ENCODE results near the gene SHC2.
"Not testable (repeated sequence)": the region's sequence is repeated elsewhere in the genome, so short reads cannot be mapped to it uniquely, and the experiment has no call there.

SHC2 gene

DNA sequence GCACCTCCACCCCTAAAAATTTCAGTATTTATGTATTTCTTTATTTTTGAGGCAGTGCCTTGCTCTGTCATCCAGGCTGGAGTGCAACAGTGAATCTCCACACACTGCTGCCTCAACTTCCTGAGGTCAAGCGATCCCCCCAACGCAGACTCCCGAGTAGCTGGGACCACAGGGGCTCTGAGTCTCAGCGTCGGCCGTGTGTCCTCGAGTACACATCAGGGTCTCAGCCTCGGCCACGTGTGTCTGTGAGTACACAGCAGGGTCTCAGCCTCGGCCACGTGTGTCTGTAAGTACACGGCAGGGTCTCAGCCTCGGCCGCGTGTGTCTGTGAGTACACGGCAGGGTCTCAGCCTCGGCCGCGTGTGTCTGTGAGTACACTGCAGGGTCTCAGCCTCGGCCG lies 73.1 kb downstream of the SHC2 start:
- H3K4me1 ChIP-seq (ENCODE audit: control insufficient read depth, insufficient read depth, low read depth, low read length): peaks cover 11% of the 10 kb centered on the region
- H3K4me3 ChIP-seq (ENCODE audit: insufficient read depth in 1 of 2, low read depth in 1 of 2, low read length in 2 of 2): no peak overlapping the region
- peaks cover 10 to 55% of the 10 kb centered on the region in 2 experiments for H3K27me3 ChIP-seq (ENCODE audit: control insufficient read depth in 1 of 2, insufficient read depth in 1 of 2, low read length in 2 of 2)
- no peak overlapping the region for H3K9ac ChIP-seq (ENCODE audit: low read length)
- no peak overlapping the region for H3K23ac ChIP-seq (ENCODE audit: low read length in 2 of 2)
- H3K18ac ChIP-seq (ENCODE audit: low read depth in 1 of 2, low read length in 2 of 2): no peak overlapping the region
- no peak overlapping the region for H2BK15ac ChIP-seq (ENCODE audit: low read depth, poor library complexity, severe bottlenecking)
- H3K27ac ChIP-seq (ENCODE audit: low read length, poor library complexity, severe bottlenecking): no peak overlapping the region
- H3K14ac ChIP-seq (ENCODE audit: low read length in 2 of 2): no peak overlapping the region
- no peak overlapping the region for H2BK12ac ChIP-seq (ENCODE audit: low read length in 2 of 2)
- DNase-seq: no peak
- no peak overlapping the region for H2AFZ ChIP-seq (ENCODE audit: low read depth, low read length)
- H2AK5ac ChIP-seq (ENCODE audit: low read length, severe bottlenecking): no peak overlapping the region
- H3K36me3 ChIP-seq (ENCODE audit: control insufficient read depth in 1 of 2, insufficient read depth in 2 of 2, low read depth in 1 of 2, low read length in 2 of 2): no peaks in the 10 kb centered on the region
- no peak overlapping the region for H3K4ac ChIP-seq (ENCODE audit: low read depth in 1 of 2, low read length in 2 of 2)
- no peak overlapping the region for H4K91ac ChIP-seq (ENCODE audit: low read length)
- no peaks in the 10 kb centered on the region for H3K9me3 ChIP-seq (ENCODE audit: control insufficient read depth, low read length)
- no peak overlapping the region for H2BK120ac ChIP-seq (ENCODE audit: low read depth, low read length)
- 92% methylated on average over 12 of the region's 21 CpGs for WGBS
- H3K79me1 ChIP-seq (replicated peaks; ENCODE audit: low read length, poor library complexity, severe bottlenecking): no peaks in the 10 kb centered on the region
- H2BK5ac ChIP-seq (ENCODE audit: low read depth, low read length, poor library complexity, severe bottlenecking): no peak overlapping the region
- H3K4me2 ChIP-seq (ENCODE audit: low read length, poor library complexity, severe bottlenecking): no peak overlapping the region
- H4K8ac ChIP-seq (ENCODE audit: low read length): no peak overlapping the region

DNA sequence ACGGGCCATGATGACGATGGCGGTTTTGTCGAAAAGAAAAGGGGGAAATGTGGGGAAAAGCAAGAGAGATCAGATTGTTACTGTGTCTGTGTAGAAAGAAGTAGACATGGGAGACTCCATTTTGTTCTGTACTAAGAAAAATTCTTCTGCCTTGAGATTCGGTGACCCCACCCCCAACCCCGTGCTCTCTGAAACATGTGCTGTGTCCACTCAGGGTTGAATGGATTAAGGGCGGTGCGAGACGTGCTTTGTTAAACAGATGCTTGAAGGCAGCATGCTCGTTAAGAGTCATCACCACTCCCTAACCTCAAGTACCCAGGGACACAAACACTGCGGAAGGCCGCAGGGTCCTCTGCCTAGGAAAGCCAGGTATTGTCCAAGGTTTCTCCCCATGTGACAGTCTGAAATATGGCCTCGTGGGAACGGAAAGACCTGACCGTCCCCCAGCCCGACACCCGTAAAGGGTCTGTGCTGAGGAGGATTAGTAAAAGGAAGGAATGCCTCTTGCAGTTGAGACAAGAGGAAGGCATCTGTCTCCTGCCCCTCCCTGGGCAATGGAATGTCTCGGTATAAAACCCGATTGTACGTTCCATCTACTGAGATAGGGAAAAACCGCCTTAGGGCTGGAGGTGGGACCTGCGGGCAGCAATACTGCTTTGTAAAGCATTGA lies 74.1 kb downstream of the SHC2 start:
- H2BK12ac ChIP-seq (ENCODE audit: low read length in 2 of 2); H2AK5ac ChIP-seq (ENCODE audit: low read length, severe bottlenecking); H4K91ac ChIP-seq (ENCODE audit: low read length); H3K18ac ChIP-seq (ENCODE audit: low read depth in 1 of 2, low read length in 2 of 2); H3K9ac ChIP-seq (ENCODE audit: low read length); H3K36me3 ChIP-seq (ENCODE audit: control insufficient read depth in 1 of 2, insufficient read depth in 2 of 2, low read depth in 1 of 2, low read length in 2 of 2); H3K23ac ChIP-seq (ENCODE audit: low read length in 2 of 2); H3K27ac ChIP-seq (ENCODE audit: low read length, poor library complexity, severe bottlenecking); H2AFZ ChIP-seq (ENCODE audit: low read depth, low read length); H4K8ac ChIP-seq (ENCODE audit: low read length); H2BK5ac ChIP-seq (ENCODE audit: low read depth, low read length, poor library complexity, severe bottlenecking); H2BK15ac ChIP-seq (ENCODE audit: low read depth, poor library complexity, severe bottlenecking); H3K79me1 ChIP-seq (replicated peaks; ENCODE audit: low read length, poor library complexity, severe bottlenecking); H3K4ac ChIP-seq (ENCODE audit: low read depth in 1 of 2, low read length in 2 of 2); H3K4me3 ChIP-seq (ENCODE audit: insufficient read depth in 1 of 2, low read depth in 1 of 2, low read length in 2 of 2); H2BK120ac ChIP-seq (ENCODE audit: low read depth, low read length); H3K9me3 ChIP-seq (ENCODE audit: control insufficient read depth, low read length); DNase-seq; H3K14ac ChIP-seq (ENCODE audit: low read length in 2 of 2); H3K4me2 ChIP-seq (ENCODE audit: low read length, poor library complexity, severe bottlenecking): not testable (repeated sequence)
- Histone ChIP-seq H3K27me3 (ENCODE audit: control insufficient read depth in 1 of 2, insufficient read depth in 1 of 2, low read length in 2 of 2) (peaks cover 10 to 55% of the 10 kb centered on the region in 2 experiments), H3K4me1 (ENCODE audit: control insufficient read depth, insufficient read depth, low read depth, low read length) (peaks cover 12% of the 10 kb centered on the region)
- WGBS: 46% methylated on average over 15 of the region's 22 CpGs

DNA sequence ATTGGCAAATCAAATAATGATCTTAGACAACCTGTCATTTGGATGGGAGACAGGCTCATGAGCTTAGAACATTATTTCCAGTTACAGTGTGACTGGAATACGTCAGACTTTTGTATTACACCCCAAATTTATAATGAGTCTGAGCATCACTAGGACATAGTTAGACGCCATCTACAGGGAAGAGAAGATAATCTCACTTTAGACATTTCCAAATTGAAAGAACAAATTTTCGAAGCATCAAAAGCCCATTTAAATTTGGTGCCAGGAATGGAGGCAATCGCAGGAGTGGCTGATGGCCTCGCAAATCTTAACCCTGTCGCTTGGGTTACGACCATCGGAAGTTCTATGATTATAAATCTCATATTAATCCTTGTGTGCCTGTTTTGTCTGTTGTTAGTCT lies 74.6 kb downstream of the SHC2 start:
- not testable (repeated sequence) for H3K23ac ChIP-seq (ENCODE audit: low read length in 2 of 2); H4K91ac ChIP-seq (ENCODE audit: low read length); H3K9ac ChIP-seq (ENCODE audit: low read length); H3K9me3 ChIP-seq (ENCODE audit: control insufficient read depth, low read length); H2BK15ac ChIP-seq (ENCODE audit: low read depth, poor library complexity, severe bottlenecking); H4K8ac ChIP-seq (ENCODE audit: low read length); H2BK120ac ChIP-seq (ENCODE audit: low read depth, low read length); H3K18ac ChIP-seq (ENCODE audit: low read depth in 1 of 2, low read length in 2 of 2); H3K4me2 ChIP-seq (ENCODE audit: low read length, poor library complexity, severe bottlenecking); H2BK5ac ChIP-seq (ENCODE audit: low read depth, low read length, poor library complexity, severe bottlenecking); H2AK5ac ChIP-seq (ENCODE audit: low read length, severe bottlenecking); H3K14ac ChIP-seq (ENCODE audit: low read length in 2 of 2); H3K36me3 ChIP-seq (ENCODE audit: control insufficient read depth in 1 of 2, insufficient read depth in 2 of 2, low read depth in 1 of 2, low read length in 2 of 2); H2BK12ac ChIP-seq (ENCODE audit: low read length in 2 of 2); H2AFZ ChIP-seq (ENCODE audit: low read depth, low read length); H3K4ac ChIP-seq (ENCODE audit: low read depth in 1 of 2, low read length in 2 of 2); H3K4me3 ChIP-seq (ENCODE audit: insufficient read depth in 1 of 2, low read depth in 1 of 2, low read length in 2 of 2); H3K79me1 ChIP-seq (replicated peaks; ENCODE audit: low read length, poor library complexity, severe bottlenecking); H3K27ac ChIP-seq (ENCODE audit: low read length, poor library complexity, severe bottlenecking); DNase-seq
- H3K4me1 ChIP-seq (ENCODE audit: control insufficient read depth, insufficient read depth, low read depth, low read length): peaks cover 12% of the 10 kb centered on the region
- H3K27me3 ChIP-seq (ENCODE audit: control insufficient read depth in 1 of 2, insufficient read depth in 1 of 2, low read length in 2 of 2): peaks cover 10 to 51% of the 10 kb centered on the region in 2 experiments
- 85% methylated on average over 8 of the region's 8 CpGs for WGBS

DNA sequence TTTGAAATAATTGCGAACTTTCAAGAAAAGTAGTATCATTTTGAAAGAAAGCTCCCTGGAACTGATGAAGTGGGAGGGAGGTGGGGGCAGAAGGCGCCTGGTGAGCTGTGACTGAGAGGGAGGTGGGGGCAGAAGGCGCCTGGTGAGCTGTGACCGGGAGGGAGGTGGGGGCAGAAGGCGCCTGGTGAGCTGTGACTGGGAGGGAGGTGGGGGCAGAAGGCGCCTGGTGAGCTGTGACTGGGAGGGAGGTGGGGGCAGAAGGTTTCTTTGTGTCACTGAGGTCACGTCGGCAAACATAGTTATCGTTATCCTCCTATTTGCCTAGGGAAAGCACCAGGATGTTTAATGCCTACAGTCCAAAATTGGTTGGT lies 76.0 kb downstream of the SHC2 start:
- H2BK12ac ChIP-seq (ENCODE audit: low read length in 2 of 2): no peak overlapping the region
- no peak overlapping the region for H3K4me2 ChIP-seq (ENCODE audit: low read length, poor library complexity, severe bottlenecking)
- peaks cover 12% of the 10 kb centered on the region for H3K4me1 ChIP-seq (ENCODE audit: control insufficient read depth, insufficient read depth, low read depth, low read length)
- no peak overlapping the region for H3K9ac ChIP-seq (ENCODE audit: low read length)
- no peak overlapping the region for H2BK5ac ChIP-seq (ENCODE audit: low read depth, low read length, poor library complexity, severe bottlenecking)
- no peaks in the 10 kb centered on the region for H3K36me3 ChIP-seq (ENCODE audit: control insufficient read depth in 1 of 2, insufficient read depth in 2 of 2, low read depth in 1 of 2, low read length in 2 of 2)
- peaks cover 5 to 43% of the 10 kb centered on the region in 2 experiments for H3K27me3 ChIP-seq (ENCODE audit: control insufficient read depth in 1 of 2, insufficient read depth in 1 of 2, low read length in 2 of 2)
- 69% methylated on average over 8 of the region's 9 CpGs for WGBS
- no peak overlapping the region for H2AFZ ChIP-seq (ENCODE audit: low read depth, low read length)
- no peak overlapping the region for H3K27ac ChIP-seq (ENCODE audit: low read length, poor library complexity, severe bottlenecking)
- no peak overlapping the region for H2BK15ac ChIP-seq (ENCODE audit: low read depth, poor library complexity, severe bottlenecking)
- H3K4me3 ChIP-seq (ENCODE audit: insufficient read depth in 1 of 2, low read depth in 1 of 2, low read length in 2 of 2): no peak overlapping the region
- H4K8ac ChIP-seq (ENCODE audit: low read length): no peak overlapping the region
- no peak overlapping the region for H3K18ac ChIP-seq (ENCODE audit: low read depth in 1 of 2, low read length in 2 of 2)
- H3K79me1 ChIP-seq (replicated peaks; ENCODE audit: low read length, poor library complexity, severe bottlenecking): no peaks in the 10 kb centered on the region
- no peak for DNase-seq
- no peak overlapping the region for H2BK120ac ChIP-seq (ENCODE audit: low read depth, low read length)
- no peak overlapping the region for H4K91ac ChIP-seq (ENCODE audit: low read length)
- no peak overlapping the region for H3K14ac ChIP-seq (ENCODE audit: low read length in 2 of 2)
- no peak overlapping the region for H3K23ac ChIP-seq (ENCODE audit: low read length in 2 of 2)
- H3K4ac ChIP-seq (ENCODE audit: low read depth in 1 of 2, low read length in 2 of 2): no peak overlapping the region
- no peak overlapping the region for H2AK5ac ChIP-seq (ENCODE audit: low read length, severe bottlenecking)
- H3K9me3 ChIP-seq (ENCODE audit: control insufficient read depth, low read length): no peaks in the 10 kb centered on the region
